Stimulated activated CD8-positive, alpha-beta memory T cell treated with anti-CD3 and anti-CD28 coated beads, Interleukin-4, amount 100 ng/mL, for 48 hours (primary cell): ENCODE results near the gene KRTAP6-1.

Source experiments
- DNase-seq: peaks from one replicate; pipeline ENCODE4 v3.0.0-alpha.2; 2020

The KRTAP6-1 gene

DNA sequence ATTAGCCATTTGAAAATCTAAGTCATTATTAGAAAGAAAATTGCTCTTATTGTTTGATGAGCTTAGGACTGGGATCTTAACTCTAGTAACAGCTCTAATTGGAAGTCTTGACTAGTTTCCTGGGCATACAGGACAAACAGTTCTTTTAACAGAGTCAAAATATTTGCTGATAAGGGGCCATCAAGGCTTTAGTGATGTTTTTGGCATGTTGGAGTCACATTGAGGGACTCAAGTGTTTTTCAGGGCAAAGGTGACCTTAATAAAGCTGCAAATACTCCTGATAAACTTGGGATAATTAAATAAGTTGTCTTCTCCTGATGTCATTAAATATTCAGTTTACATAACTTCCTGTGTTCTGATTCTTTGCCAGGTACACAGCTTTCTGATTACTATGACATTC, 46.1 kb downstream of the KRTAP6-1 start:
- DNase-seq = no peak

DNA sequence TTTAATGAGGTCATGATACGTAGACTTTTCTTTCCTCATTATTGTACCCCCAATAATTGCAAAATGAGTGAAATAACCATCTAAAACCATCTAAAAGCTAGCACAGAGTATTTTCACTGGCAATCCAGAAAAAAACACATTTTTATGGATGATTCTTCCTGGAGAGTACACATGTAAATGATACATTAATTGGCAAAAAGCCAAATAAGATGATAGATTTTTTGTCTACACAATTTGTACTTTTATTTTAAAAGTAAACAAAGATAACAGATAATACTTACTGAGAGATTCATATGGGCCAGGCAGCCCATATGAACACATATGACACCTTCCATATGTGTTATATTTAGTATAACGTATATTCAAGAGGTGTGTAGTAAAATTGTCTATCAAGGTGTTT, 50.1 kb downstream of the KRTAP6-1 start:
- DNase-seq = no peak
